Measurements from ENCODE around the gene ARHGAP4. TPM values are rescaled to one million over a fixed set of nuclear protein-coding genes. Genes with fewer than 3 reads are reported as not detected.

ARHGAP4 gene
- polyA plus RNA-seq, 1 donor, result 33.2 TPM

DNA sequence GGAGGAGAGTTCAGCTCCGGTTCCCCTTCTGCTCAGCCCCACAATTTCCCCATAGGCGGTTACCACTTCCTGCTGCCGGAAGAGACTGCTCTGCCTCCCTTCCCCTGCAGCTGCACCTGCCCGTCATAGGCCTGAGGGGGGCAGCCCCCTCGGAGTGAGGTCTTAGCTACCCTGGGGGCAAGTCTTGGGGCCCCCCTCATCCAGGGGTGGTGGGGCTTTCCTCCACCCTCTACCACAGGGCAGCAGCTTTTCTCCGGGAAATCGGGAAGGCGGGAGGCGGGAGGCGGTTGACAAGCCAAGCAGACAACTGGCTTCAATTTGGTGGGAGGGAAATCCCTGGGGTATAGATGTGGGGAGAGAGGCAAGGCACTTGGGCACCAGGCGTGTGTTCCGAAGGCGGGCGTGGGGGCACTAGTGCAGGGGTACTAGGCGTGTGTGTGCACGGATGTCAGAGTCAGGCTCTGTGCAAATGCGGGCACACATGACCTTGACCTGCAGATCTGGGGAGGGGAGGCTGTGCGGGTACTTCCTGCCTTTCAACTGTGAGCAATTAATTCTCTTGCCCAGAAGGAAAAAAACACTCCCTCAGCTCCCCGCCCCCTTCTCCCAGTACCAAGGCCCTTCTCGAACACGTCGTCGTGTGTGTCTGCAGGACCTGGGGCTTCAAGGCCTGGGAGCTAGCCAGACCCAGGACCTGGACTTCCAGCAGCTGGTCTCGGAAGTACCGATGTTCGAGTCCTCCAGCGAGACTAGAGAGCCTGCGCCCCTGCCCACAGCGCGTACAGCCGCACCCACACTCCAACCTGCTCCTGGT is 1.0 kb upstream of the ARHGAP4 start:
- WGBS (ENCODE audit: insufficient coverage, low lambda C conversion rate), result no CpG with 5 or more reads among the region's 31 CpGs

DNA sequence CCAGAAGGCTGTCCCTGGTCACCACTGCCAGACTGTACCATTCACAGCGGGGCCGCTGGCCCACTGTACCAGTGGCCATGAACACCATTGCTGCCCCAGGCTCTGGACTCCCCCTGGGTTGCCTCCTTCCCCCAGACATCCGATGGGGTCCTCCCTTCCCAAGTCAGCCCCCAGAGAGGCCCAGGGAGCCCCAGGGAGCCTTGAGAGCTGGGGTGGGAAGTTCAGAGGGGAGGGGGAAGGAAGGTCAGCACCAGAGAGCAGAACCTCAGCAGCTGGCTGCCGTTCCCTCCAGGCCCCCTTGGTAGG is 441 bp upstream of the ARHGAP4 start:
- Histone ChIP-seq H3K4me1 (ENCODE audit: control insufficient read depth, insufficient read depth, low read length) (peaks cover 38% of the 10 kb centered on the region), H3K27ac (ENCODE audit: low read length) (peak overlapping the region; percentile 90), H3K27me3 (ENCODE audit: control insufficient read depth, insufficient read depth, low read length) (no peaks in the 10 kb centered on the region), H3K4me3 (ENCODE audit: low read length) (peak overlapping the region; percentile 64), H3K36me3 (ENCODE audit: control insufficient read depth, insufficient read depth, low read length) (peaks cover 18% of the 10 kb centered on the region), H3K9me3 (ENCODE audit: control insufficient read depth, low read depth, low read length) (no peaks in the 10 kb centered on the region)
- no peak for DNase-seq
- no CpG with 5 or more reads among the region's 4 CpGs for WGBS (ENCODE audit: insufficient coverage, low lambda C conversion rate)

More for the DNA sequence above, 1.0 kb upstream of the ARHGAP4 start:
- H3K4me1 ChIP-seq (ENCODE audit: control insufficient read depth, insufficient read depth, low read length), result peaks cover 34% of the 10 kb centered on the region
- peak overlapping the region; percentile 64 for H3K4me3 ChIP-seq (ENCODE audit: low read length)
- DNase-seq, result peak; percentile 58 to 73
- H3K27ac ChIP-seq (ENCODE audit: low read length), result peak overlapping the region; percentile 90
- peaks cover 23% of the 10 kb centered on the region for H3K36me3 ChIP-seq (ENCODE audit: control insufficient read depth, insufficient read depth, low read length)
- H3K9me3 ChIP-seq (ENCODE audit: control insufficient read depth, low read depth, low read length), result no peaks in the 10 kb centered on the region
- H3K27me3 ChIP-seq (ENCODE audit: control insufficient read depth, insufficient read depth, low read length), result no peaks in the 10 kb centered on the region

DNA sequence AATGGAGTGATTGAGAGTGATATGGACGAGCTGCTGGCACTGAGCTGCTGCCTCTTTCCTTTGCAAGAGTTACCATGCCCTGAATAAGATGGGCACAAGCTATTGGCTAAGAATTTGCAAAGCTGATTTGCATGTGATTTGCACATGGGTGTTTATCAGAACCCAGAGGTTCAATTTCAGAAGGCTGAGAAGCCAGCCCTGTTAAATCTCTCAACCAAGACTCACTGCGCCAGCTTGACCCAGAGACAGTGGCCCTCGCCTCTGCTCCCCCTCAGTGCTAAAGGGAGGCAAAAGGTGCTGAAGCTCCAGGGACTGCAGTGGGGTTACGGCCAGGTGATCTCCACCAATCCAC is 701 bp downstream of the ARHGAP4 start:
- Histone ChIP-seq H3K4me3 (ENCODE audit: low read length) (peak overlapping the region; percentile 35), H3K27me3 (ENCODE audit: control insufficient read depth, insufficient read depth, low read length) (no peaks in the 10 kb centered on the region), H3K4me1 (ENCODE audit: control insufficient read depth, insufficient read depth, low read length) (peaks cover 38% of the 10 kb centered on the region), H3K27ac (ENCODE audit: low read length) (peak overlapping the region; percentile 38), H3K36me3 (ENCODE audit: control insufficient read depth, insufficient read depth, low read length) (peaks cover 8% of the 10 kb centered on the region), H3K9me3 (ENCODE audit: control insufficient read depth, low read depth, low read length) (no peaks in the 10 kb centered on the region)
- DNase-seq, result no peak
- no CpG with 5 or more reads among the region's 4 CpGs for WGBS (ENCODE audit: insufficient coverage, low lambda C conversion rate)

DNA sequence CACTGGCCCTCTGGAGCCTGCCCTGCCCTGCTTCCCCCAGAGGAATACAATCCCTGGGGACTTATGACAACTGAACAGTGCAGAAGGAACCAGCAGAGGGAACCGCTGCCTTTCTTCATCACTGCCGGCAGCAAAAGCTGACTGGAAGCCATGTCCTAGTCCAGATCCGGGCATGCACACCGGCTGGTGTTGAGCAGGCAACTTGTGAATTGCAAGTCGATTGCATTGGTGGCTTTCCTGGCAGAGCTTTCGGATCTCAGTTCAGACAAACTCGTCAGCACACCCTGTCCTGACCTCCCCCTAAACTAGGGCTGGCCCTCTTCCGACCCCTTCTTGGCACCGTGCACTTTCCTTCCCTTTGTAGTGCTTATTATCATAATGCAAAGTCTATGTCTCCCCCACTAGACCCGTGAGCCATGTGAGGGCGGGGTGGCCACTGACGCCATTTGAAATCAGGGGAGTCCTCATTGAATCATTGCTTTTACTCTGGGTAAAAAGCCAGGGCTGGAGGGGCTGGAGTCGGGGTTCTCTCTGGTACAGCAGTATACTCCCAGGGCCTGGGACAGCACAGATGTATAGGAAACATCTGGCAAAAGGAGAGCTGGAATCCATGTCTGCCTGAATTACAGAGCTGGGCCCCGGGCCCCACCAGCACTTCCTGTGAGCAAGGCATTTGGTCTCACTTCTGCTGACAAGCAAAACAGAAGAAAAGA is 1.8 kb downstream of the ARHGAP4 start:
- Histone ChIP-seq H3K27ac (ENCODE audit: low read length) (no peak overlapping the region), H3K27me3 (ENCODE audit: control insufficient read depth, insufficient read depth, low read length) (no peaks in the 10 kb centered on the region), H3K4me1 (ENCODE audit: control insufficient read depth, insufficient read depth, low read length) (peaks cover 36% of the 10 kb centered on the region), H3K4me3 (ENCODE audit: low read length) (no peak overlapping the region), H3K9me3 (ENCODE audit: control insufficient read depth, low read depth, low read length) (no peaks in the 10 kb centered on the region), H3K36me3 (ENCODE audit: control insufficient read depth, insufficient read depth, low read length) (no peaks in the 10 kb centered on the region)
- WGBS (ENCODE audit: insufficient coverage, low lambda C conversion rate), result no CpG with 5 or more reads among the region's 14 CpGs
- DNase-seq, result peak in 1 of 2 donors; percentile 42

DNA sequence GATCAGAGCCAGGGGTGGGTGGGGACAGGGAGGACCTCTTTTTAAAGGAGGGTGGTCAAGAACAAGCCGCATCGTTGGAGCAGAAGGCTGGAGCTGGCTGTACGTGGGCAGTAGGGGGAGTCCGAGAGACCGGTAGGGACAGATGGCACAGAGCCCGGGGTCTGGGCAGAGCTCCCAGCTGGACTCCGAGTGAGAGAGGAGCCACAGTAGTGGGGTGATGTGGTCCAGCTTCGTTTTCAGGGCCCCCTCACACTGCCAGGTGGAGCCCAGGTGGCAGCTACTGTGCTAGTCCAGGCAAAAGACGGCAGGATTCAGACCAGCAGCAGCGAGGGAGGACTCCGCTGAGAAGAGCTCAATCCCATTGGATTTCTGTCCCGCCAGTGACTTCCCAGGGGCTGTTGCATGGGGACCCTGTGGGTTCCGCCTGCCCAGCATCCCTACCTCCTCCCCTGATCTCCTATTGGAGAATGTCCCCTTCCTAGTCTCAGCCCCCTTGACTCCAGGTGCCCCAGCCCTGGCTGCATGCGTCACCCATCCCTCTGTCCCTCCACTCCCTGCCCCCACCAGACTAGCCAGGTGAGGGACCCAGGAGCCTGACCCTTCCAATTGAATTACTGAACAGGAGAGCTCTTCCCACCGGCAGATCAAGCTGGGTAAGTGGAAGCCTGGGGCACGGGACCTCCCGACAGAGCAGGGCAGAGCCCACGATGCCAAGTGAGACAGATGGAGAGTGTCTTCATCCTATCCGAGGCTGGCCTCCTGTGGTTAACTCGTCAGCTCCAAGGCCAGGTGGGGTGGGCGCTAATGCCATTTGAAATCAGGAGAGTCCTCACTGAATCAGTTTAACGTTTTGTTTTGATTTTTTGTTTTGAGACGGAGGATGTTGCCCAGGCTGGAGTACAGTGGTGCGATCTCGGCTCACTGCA is 2.9 kb downstream of the ARHGAP4 start:
- no peak overlapping the region for H3K27ac ChIP-seq (ENCODE audit: low read length)
- no peaks in the 10 kb centered on the region for H3K9me3 ChIP-seq (ENCODE audit: control insufficient read depth, low read depth, low read length)
- peaks cover 29% of the 10 kb centered on the region for H3K4me1 ChIP-seq (ENCODE audit: control insufficient read depth, insufficient read depth, low read length)
- DNase-seq, result no peak
- no peaks in the 10 kb centered on the region for H3K27me3 ChIP-seq (ENCODE audit: control insufficient read depth, insufficient read depth, low read length)
- no CpG with 5 or more reads among the region's 25 CpGs for WGBS (ENCODE audit: insufficient coverage, low lambda C conversion rate)
- no peak overlapping the region for H3K4me3 ChIP-seq (ENCODE audit: low read length)
- no peaks in the 10 kb centered on the region for H3K36me3 ChIP-seq (ENCODE audit: control insufficient read depth, insufficient read depth, low read length)

DNA sequence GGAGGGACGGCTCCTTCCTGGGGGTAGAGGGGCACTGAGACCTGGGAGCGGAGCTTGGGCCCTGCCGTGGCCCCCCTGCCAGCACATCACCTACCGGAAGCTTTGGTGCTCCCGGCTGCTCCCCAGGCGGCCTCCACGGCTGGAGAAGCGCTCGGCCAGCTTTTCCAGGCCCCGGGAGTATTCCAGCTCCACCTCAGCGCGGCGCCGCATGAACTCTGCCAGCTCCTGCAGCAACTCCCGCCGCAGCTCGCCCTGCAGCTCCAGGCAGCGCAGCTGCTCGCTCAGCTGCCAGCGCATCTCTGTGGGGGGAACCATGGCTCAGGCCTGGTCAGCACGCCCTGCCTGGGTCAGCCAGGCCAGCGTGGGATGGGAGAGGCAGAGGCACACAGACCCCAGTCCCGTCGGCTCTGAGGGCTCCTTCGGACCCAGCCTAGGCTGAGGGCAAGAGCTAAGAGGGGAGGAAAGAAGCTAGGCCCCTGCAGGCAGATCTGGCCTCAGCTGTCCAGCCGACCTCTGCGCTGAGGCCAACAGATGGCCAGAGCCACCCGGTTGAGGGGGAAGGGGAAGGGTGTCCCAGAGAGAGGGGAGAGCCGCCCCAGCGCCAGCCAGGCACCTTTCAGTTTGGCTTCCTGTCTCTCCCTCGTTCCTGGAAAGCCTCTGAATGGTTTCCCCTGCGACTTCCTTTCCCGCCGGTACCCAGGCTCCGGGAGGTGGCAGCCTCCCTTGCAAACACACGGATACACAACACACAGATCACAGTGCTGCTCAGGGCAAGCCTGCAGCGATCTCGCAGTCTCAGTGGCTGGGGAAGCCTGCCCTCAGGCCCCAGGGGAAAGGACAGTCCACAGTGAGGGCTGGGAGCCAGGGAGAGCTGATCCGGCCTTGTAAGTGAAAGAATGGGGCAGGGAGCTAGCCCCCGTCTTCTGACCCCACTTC is 4.3 kb downstream of the ARHGAP4 start:
- Histone ChIP-seq H3K27me3 (ENCODE audit: control insufficient read depth, insufficient read depth, low read length) (no peaks in the 10 kb centered on the region), H3K27ac (ENCODE audit: low read length) (peak overlapping the region; percentile 29), H3K9me3 (ENCODE audit: control insufficient read depth, low read depth, low read length) (no peaks in the 10 kb centered on the region), H3K36me3 (ENCODE audit: control insufficient read depth, insufficient read depth, low read length) (no peaks in the 10 kb centered on the region), H3K4me3 (ENCODE audit: low read length) (no peak overlapping the region), H3K4me1 (ENCODE audit: control insufficient read depth, insufficient read depth, low read length) (peaks cover 25% of the 10 kb centered on the region)
- no peak for DNase-seq
- WGBS (ENCODE audit: insufficient coverage, low lambda C conversion rate), result no CpG with 5 or more reads among the region's 40 CpGs

DNA sequence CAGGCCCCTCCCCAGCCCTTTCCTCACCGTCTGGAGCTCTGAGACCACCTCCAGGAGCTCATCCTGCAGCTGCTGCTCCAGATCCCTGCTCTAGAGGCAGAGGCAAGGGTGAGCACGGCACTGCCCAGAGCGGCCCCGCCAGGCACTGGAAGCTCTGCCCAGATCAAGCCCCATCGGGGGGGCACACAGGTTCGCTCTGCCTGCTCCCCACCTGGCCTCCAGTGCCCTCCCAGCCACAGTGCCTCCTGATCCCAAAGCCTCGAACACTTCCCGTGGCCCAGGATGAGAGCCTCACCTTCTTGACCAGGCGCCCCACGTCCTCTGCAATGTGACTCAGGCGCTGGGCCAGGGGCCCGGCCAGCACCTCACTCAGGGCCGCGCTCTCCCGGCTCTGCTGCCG is 5.0 kb downstream of the ARHGAP4 start:
- H3K27me3 ChIP-seq (ENCODE audit: control insufficient read depth, insufficient read depth, low read length), result no peaks in the 10 kb centered on the region
- no peaks in the 10 kb centered on the region for H3K36me3 ChIP-seq (ENCODE audit: control insufficient read depth, insufficient read depth, low read length)
- H3K27ac ChIP-seq (ENCODE audit: low read length), result peak overlapping the region; percentile 29
- WGBS (ENCODE audit: insufficient coverage, low lambda C conversion rate), result no CpG with 5 or more reads among the region's 16 CpGs
- peaks cover 20% of the 10 kb centered on the region for H3K4me1 ChIP-seq (ENCODE audit: control insufficient read depth, insufficient read depth, low read length)
- no peaks in the 10 kb centered on the region for H3K9me3 ChIP-seq (ENCODE audit: control insufficient read depth, low read depth, low read length)
- no peak for DNase-seq
- H3K4me3 ChIP-seq (ENCODE audit: low read length), result no peak overlapping the region

DNA sequence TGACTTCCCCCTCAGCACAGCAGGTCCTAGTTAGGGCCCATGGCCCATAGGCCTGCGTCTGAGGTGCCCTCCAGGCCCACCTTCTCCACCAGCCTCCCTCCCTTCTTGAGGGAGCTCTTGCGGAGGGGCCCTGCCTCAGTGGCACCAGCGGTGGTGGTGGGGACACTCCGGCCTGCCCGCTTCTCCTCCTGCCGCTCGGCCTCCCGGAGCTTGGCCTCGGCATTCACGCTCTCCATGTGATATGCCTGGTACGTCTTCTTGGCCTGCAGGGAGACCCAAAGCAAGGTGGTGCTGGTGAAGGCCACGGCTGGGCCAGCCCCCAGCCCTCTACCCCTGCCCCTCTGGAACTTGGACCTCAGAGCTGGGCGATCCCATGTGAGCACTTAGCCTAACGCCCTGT is 5.5 kb downstream of the ARHGAP4 start:
- WGBS (ENCODE audit: insufficient coverage, low lambda C conversion rate), result no CpG with 5 or more reads among the region's 14 CpGs
- no peaks in the 10 kb centered on the region for H3K36me3 ChIP-seq (ENCODE audit: control insufficient read depth, insufficient read depth, low read length)
- no peaks in the 10 kb centered on the region for H3K9me3 ChIP-seq (ENCODE audit: control insufficient read depth, low read depth, low read length)
- DNase-seq, result no peak
- H3K4me1 ChIP-seq (ENCODE audit: control insufficient read depth, insufficient read depth, low read length), result peaks cover 16% of the 10 kb centered on the region
- H3K4me3 ChIP-seq (ENCODE audit: low read length), result no peak overlapping the region
- H3K27ac ChIP-seq (ENCODE audit: low read length), result no peak overlapping the region
- no peaks in the 10 kb centered on the region for H3K27me3 ChIP-seq (ENCODE audit: control insufficient read depth, insufficient read depth, low read length)

DNA sequence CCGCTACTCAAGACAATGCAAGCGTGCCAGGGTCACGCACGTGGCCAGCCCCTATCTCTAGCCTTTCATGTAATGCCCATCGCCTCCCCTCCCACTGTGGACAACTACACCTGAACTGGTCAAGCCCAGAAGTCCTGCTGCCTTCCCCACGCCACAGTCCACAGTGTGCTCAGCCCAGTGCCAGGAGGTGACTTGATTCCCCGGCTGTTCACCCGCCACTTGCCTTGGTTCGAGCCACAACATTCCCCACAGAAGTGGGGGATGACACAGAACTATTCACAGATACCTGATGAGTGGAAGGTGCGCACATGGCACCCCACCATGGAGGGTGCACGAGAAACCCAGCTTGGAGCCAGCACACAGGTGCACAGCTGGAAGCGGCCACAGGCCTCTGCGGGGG is 6.8 kb downstream of the ARHGAP4 start:
- H3K4me3 ChIP-seq (ENCODE audit: low read length), result no peak overlapping the region
- H3K4me1 ChIP-seq (ENCODE audit: control insufficient read depth, insufficient read depth, low read length), result peaks cover 8% of the 10 kb centered on the region
- no peak for DNase-seq
- no peaks in the 10 kb centered on the region for H3K9me3 ChIP-seq (ENCODE audit: control insufficient read depth, low read depth, low read length)
- no CpG with 5 or more reads among the region's 13 CpGs for WGBS (ENCODE audit: insufficient coverage, low lambda C conversion rate)
- H3K36me3 ChIP-seq (ENCODE audit: control insufficient read depth, insufficient read depth, low read length), result no peaks in the 10 kb centered on the region
- no peaks in the 10 kb centered on the region for H3K27me3 ChIP-seq (ENCODE audit: control insufficient read depth, insufficient read depth, low read length)
- no peak overlapping the region for H3K27ac ChIP-seq (ENCODE audit: low read length)
